IMR-90 (cell line): ENCODE data around the gene NEK11.

Source experiments
- BHLHE40 ChIP-seq: fragments of 150-350 bp; IDR thresholded peaks from 2 replicates; pipeline ENCODE4 v1.6.1; 2016; ENCODE audit warnings: mild to moderate bottlenecking, low read depth, low read length
- CEBPB ChIP-seq: IDR thresholded peaks from 2 replicates; pipeline ENCODE4 v1.6.1; 2012; ENCODE audit warnings: low read depth, low read length, improper control_type of control experiment
- FOS ChIP-seq: fragments of 150-350 bp; IDR thresholded peaks from 2 replicates; pipeline ENCODE4 v1.6.1; 2016; ENCODE audit warnings: low read depth, low read length
- MAFK ChIP-seq: IDR thresholded peaks from 2 replicates; pipeline ENCODE4 v1.6.1; 2012; ENCODE audit warnings: low read depth, low read length, improper control_type of control experiment
- MAZ ChIP-seq: IDR thresholded peaks from 2 replicates; pipeline ENCODE4 v1.6.1; 2012; ENCODE audit warnings: low read depth, mild to moderate bottlenecking, low read length, improper control_type of control experiment, moderate library complexity, borderline replicate concordance
- MXI1 ChIP-seq: IDR thresholded peaks from 2 replicates; pipeline ENCODE4 v1.6.1; 2012; ENCODE audit warnings: low read depth, mild to moderate bottlenecking, low read length, moderate library complexity, borderline replicate concordance
- NFE2L2 ChIP-seq: fragments of 150-350 bp; IDR thresholded peaks from 2 replicates; pipeline ENCODE4 v1.6.1; 2016; ENCODE audit warnings: low read depth, mild to moderate bottlenecking, low read length
- POLR2A ChIP-seq: IDR thresholded peaks from 2 replicates; pipeline ENCODE4 v1.6.1; 2012; ENCODE audit warnings: mild to moderate bottlenecking, low read depth, low read length
- RAD21 ChIP-seq: IDR thresholded peaks from 2 replicates; pipeline ENCODE4 v1.6.1; 2012; ENCODE audit warnings: low read length, improper control_type of control experiment
- RCOR1 ChIP-seq: IDR thresholded peaks from 2 replicates; pipeline ENCODE4 v1.6.1; 2012; ENCODE audit warnings: mild to moderate bottlenecking, low read length, improper control_type of control experiment; ENCODE audit not compliant: insufficient replicate concordance
- RFX5 ChIP-seq: IDR thresholded peaks from 2 replicates; pipeline ENCODE4 v1.8.0; 2012; ENCODE audit warnings: low read depth, mild to moderate bottlenecking, low read length, moderate library complexity
- SMC3 ChIP-seq: fragments of 150-350 bp; IDR thresholded peaks from 2 replicates; pipeline ENCODE4 v1.6.1; 2016; ENCODE audit warnings: low read depth, mild to moderate bottlenecking, antibody characterized with exemption, low read length, moderate library complexity
- USF2 ChIP-seq: fragments of 150-350 bp; IDR thresholded peaks from 2 replicates; pipeline ENCODE4 v1.6.1; 2017; ENCODE audit warnings: mild to moderate bottlenecking, antibody characterized with exemption, low read length, low read depth
- TF ChIP-seq, protein P1 (sequence below): conservative IDR thresholded peaks from 2 replicates; pipeline ENCODE4 v1.5.1; 2012; ENCODE audit warnings: mild to moderate bottlenecking, low read depth, low read length, improper control_type of control experiment

DNA sequence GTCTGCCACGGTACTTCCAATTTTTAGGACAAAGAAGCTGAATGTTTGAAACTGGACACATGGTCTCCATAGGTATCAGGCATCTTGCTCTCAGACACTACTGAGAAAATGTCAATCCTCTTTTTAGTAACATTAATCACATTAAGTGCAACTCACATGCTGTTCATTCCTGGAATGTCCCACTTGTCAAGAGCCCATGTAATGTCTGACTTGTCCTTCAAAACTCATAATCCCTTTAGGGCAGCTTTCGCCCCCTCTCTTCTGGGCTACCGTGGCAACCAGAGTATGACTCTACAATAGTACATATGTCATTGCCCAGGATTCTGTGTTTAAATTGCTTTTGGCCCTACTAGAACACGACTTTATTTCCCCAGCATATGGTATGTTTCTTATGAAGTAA lies 367.2 kb downstream of the NEK11 start:
- TF ChIP-seq POLR2A (no peak), CEBPB (no peak), RAD21 (no peak), RCOR1 (no peak), BHLHE40 (no peak), FOS (no peak), RFX5 (no peak), SMC3 (no peak), USF2 (no peak), NFE2L2 (no peak), MXI1 (no peak), MAFK (no peak), MAZ (no peak)
- TF ChIP-seq, protein P1, sequence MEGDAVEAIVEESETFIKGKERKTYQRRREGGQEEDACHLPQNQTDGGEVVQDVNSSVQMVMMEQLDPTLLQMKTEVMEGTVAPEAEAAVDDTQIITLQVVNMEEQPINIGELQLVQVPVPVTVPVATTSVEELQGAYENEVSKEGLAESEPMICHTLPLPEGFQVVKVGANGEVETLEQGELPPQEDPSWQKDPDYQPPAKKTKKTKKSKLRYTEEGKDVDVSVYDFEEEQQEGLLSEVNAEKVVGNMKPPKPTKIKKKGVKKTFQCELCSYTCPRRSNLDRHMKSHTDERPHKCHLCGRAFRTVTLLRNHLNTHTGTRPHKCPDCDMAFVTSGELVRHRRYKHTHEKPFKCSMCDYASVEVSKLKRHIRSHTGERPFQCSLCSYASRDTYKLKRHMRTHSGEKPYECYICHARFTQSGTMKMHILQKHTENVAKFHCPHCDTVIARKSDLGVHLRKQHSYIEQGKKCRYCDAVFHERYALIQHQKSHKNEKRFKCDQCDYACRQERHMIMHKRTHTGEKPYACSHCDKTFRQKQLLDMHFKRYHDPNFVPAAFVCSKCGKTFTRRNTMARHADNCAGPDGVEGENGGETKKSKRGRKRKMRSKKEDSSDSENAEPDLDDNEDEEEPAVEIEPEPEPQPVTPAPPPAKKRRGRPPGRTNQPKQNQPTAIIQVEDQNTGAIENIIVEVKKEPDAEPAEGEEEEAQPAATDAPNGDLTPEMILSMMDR, result no peak
